Renal cortex interstitium (tissue), 11 donors: ENCODE measurements around the gene R3HDML. TPM values are rescaled to one million over a fixed set of nuclear protein-coding genes. Genes with fewer than 3 reads are reported as not detected.

Experiments used
- DNase-seq, 11 donors: peaks; one replicate each; pipeline ENCODE4 v3.0.0-alpha.2; 2013; ENCODE audit warnings: low read depth in 9 of 11, low spot score in 4 of 11; ENCODE audit errors: extremely low read depth in 1 of 11
- polyA plus RNA-seq, 3 donors: library from polyadenylated mRNA; unstranded; fragments of 120-200 nt; gene quantifications; one replicate each; pipeline ENCODE4 v1.2.1, GENCODE V29; 2013; ENCODE audit not compliant: insufficient read length in 3 of 3

Gene R3HDML
- polyA plus RNA-seq, 3 donors: 0.37 to 0.64 (median 0.42) TPM

DNA sequence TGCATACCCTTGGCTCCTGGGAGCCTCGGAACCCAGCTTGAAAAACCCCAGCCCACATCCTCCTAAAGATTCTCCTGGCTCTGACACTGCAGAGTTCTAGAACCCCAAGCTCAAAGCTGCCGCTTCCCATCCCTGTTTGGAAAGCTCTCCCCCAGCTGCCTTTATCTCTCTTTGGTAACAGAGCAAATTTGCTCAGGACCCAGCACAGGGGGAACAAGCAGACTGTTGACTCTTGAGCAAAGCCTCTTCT is 57.5 kb downstream of the R3HDML start:
- DNase-seq: no peak

DNA sequence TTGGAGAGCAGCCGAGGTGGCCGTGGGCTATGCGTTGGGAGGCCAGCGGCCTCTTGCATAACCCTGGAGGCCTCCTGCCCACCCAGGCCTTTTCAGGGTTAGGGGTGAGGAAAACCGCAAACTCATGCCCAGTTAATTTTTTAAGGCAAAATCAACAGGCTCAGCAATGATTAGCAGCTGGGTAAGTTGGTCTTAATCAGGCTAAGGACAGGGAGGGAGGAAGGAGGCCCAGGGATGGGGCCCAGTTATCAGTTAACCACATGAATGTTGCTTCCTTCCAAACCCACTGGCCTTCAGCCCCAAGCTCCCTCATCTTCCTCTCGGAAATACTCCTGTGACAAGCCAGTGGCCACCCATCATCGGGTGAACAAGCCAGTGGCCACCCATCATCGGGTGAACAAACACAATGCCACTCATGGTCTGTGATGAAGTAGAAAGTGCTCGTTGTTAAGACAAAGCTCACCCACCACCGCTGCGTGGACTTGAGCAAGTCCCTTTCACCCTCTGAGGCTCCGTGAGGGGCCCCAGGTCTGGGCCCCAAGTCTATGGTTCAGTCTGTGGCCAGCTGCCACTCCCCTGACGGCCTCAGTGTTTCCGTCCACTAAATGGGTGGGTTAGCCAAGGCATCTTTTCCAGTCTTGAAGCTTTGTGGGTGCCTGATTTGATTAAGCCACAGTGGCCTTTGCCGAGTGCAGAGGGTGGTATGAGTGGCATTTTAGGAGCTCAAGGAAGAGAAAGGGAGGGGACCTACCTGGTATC is 58.0 kb downstream of the R3HDML start:
- no peak for DNase-seq

- no peak for DNase-seq
These were observed 58.9 kb downstream of the R3HDML start for GRCh38 chr20:44395461-44396340.

- DNase-seq: no peak
These were observed 59.7 kb downstream of the R3HDML start for GRCh38 chr20:44396369-44397130.

- DNase-seq: no peak
These were observed 61.5 kb downstream of the R3HDML start for GRCh38 chr20:44398335-44398734.

GRCh38 chr20:44399446-44399845 is 62.6 kb downstream of the R3HDML start:
- no peak for DNase-seq

DNA sequence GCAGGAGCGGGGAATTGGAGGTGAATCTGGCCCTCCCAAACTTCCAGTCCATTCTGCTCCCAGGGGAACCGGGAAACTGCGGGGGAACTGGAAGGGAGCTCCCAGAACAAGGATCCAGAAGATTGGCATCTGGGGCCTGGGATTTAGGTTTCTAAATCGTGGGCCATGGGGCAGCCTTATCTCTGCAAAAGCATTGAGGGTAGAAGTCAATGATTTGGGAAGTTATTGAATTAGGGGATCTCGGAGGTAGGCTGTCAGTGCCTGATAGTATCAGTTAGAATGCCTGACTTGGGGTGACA is 63.8 kb downstream of the R3HDML start:
- no peak for DNase-seq

Other genes starting within 250 kb of the R3HDML start
- 1 to 10 TPM; 1.4 to 1.8 (median 1.7) TPM for gene JPH2, start 149.9 kb upstream of the R3HDML start, polyA plus RNA-seq
- gene OSER1, start 126.3 kb upstream of the R3HDML start, polyA plus RNA-seq: 10 to 100 TPM; 49.7 to 56.7 (median 50.7) TPM
- under 1 TPM; 0.12 to 0.50 (median 0.24) TPM for gene GDAP1L1, start 89.7 kb upstream of the R3HDML start, polyA plus RNA-seq
- gene FITM2, start 25.8 kb upstream of the R3HDML start, polyA plus RNA-seq: 1 to 10 TPM; 7.4 to 8.6 (median 8.5) TPM
- 10 to 100 TPM; 50.4 to 53.0 (median 51.7) TPM for gene HNF4A, start 18.7 kb downstream of the R3HDML start, polyA plus RNA-seq
- 10 to 100 TPM; 12.8 to 14.7 (median 12.9) TPM for gene TTPAL, start 138.8 kb downstream of the R3HDML start, polyA plus RNA-seq
- gene SERINC3, start 185.0 kb downstream of the R3HDML start, polyA plus RNA-seq: 10 to 100 TPM; 61.9 to 71.2 (median 68.5) TPM
- 10 to 100 TPM; 57.1 to 64.9 (median 62.8) TPM for gene PKIG, start 245.5 kb downstream of the R3HDML start, polyA plus RNA-seq